Peyer's patch (tissue), 4 donors: Measurements from ENCODE around the gene NEK7.

Experiments
- CTCF ChIP-seq, 6 experiments: fragments of 450-650 bp in 4 of 6; fragments of 200-600 bp in 2 of 6; sonication (generic) in 1 of 6; IDR thresholded peaks; one replicate each; pipeline ENCODE4 v1.5.1; 2017 to 2019; ENCODE audit warnings: antibody characterized with exemption in 6 of 6, mild to moderate bottlenecking in 3 of 6, moderate library complexity in 1 of 6
- POLR2A ChIP-seq, 2 donors: fragments of 450-650 bp; IDR thresholded peaks; one replicate each; pipeline ENCODE4 v1.5.1; 2017; ENCODE audit warnings: antibody characterized with exemption in 2 of 2, mild to moderate bottlenecking in 2 of 2, moderate library complexity in 2 of 2

DNA sequence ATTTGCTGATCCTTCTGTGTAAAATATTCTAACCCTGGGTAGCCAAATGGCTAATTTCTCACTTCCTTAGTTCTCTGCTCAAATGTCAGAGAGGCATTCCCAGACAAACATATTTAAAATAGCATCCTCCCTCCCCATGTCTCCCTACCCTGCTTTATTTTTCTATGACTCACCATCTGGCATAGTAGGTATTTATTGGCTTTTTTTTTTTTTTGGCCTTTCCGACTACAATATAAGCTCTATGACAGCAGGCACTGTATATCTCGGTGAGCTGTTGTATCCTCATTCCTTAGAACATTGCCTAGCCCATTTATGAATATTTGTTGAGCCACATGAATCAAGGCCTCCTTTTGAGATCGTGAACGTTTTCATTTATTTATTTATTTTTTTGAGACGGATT, 1.5 kb upstream of the NEK7 start:
- TF ChIP-seq CTCF (IDR thresholded peaks at IDR 0.05) (no peak), POLR2A (IDR thresholded peaks at IDR 0.05) (no peak)
